GM23338 (cell line): ENCODE measurements around the gene CYBA. TPM values are rescaled to one million over a fixed set of nuclear protein-coding genes. Genes with fewer than 3 reads are reported as not detected.

Source experiments
- ATAC-seq: fragments of 200-7000 bp; cut with Tn5 transposase; 3 replicates; pipeline ENCODE4 v1.9.1; 2020
- DNase-seq: peaks from one replicate; pipeline ENCODE4 v3.0.0-alpha.2; 2015; ENCODE audit warnings: low spot score
- H2AFZ ChIP-seq: fragments of 200-600 bp; sonication (generic); 2 replicates; pipeline ENCODE4 v1.8.0; 2016; ENCODE audit warnings: antibody characterized with exemption, mild to moderate bottlenecking, moderate library complexity
- H3F3A ChIP-seq: fragments of 200-600 bp; sonication (generic); replicated peaks from 2 replicates; pipeline ENCODE4 v1.8.0; 2017; ENCODE audit warnings: antibody characterized with exemption, mixed run types, low read depth
- H3K27ac ChIP-seq: fragments of 200-600 bp; sonication (generic); 2 replicates; pipeline ENCODE4 v1.6.1; 2016; ENCODE audit warnings: low read depth
- H3K27me3 ChIP-seq: fragments of 200-600 bp; sonication (generic); 2 replicates; pipeline ENCODE4 v1.8.0; 2016; ENCODE audit warnings: mild to moderate bottlenecking, mixed run types, moderate library complexity; ENCODE audit not compliant: insufficient read depth
- H3K36me3 ChIP-seq: fragments of 200-600 bp; sonication (generic); 2 replicates; pipeline ENCODE4 v1.8.0; 2016; ENCODE audit warnings: mild to moderate bottlenecking; ENCODE audit not compliant: insufficient read depth
- H3K4me1 ChIP-seq: fragments of 200-600 bp; sonication (generic); 2 replicates; pipeline ENCODE4 v1.8.0; 2016; ENCODE audit warnings: mild to moderate bottlenecking, moderate library complexity; ENCODE audit not compliant: insufficient read depth
- H3K4me2 ChIP-seq: fragments of 200-600 bp; sonication (generic); 2 replicates; pipeline ENCODE4 v1.7.1; 2017; ENCODE audit warnings: mixed run types
- H3K4me3 ChIP-seq: fragments of 200-600 bp; sonication (generic); 2 replicates; pipeline ENCODE4 v1.6.1; 2016; ENCODE audit warnings: mixed run types
- H3K79me2 ChIP-seq: fragments of 200-600 bp; sonication (generic); replicated peaks from 2 replicates; pipeline ENCODE4 v1.8.0; 2017; ENCODE audit warnings: mild to moderate bottlenecking; ENCODE audit not compliant: insufficient read depth
- H3K9me2 ChIP-seq: fragments of 200-600 bp; sonication (generic); 2 replicates; pipeline ENCODE4 v1.8.0; 2017; ENCODE audit not compliant: insufficient read depth
- H4K20me1 ChIP-seq: fragments of 200-600 bp; sonication (generic); replicated peaks from 2 replicates; pipeline ENCODE4 v1.8.0; 2017; ENCODE audit warnings: mild to moderate bottlenecking; ENCODE audit not compliant: insufficient read depth
- H3K27ac Mint-ChIP-seq: 2 replicates; pipeline ENCODE4 v1.8.0; 2020; ENCODE audit warnings: inconsistent platforms, mild to moderate bottlenecking, moderate library complexity, mixed read lengths
- H3K27me3 Mint-ChIP-seq: 3 replicates; pipeline ENCODE4 v1.8.0; 2022; ENCODE audit warnings: low read depth, mild to moderate bottlenecking, moderate library complexity, mixed read lengths, inconsistent platforms; ENCODE audit not compliant: insufficient read depth, poor library complexity
- H3K36me3 Mint-ChIP-seq: 3 replicates; pipeline ENCODE4 v1.8.0; 2021; ENCODE audit warnings: low read depth, mild to moderate bottlenecking, inconsistent platforms, moderate library complexity, mixed read lengths
- H3K4me1 Mint-ChIP-seq: 3 replicates; pipeline ENCODE4 v1.8.0; 2020; ENCODE audit warnings: mild to moderate bottlenecking, inconsistent platforms, mixed read lengths
- H3K4me3 Mint-ChIP-seq: 3 replicates; pipeline ENCODE4 v1.8.0; 2021; ENCODE audit warnings: moderate library complexity, mild to moderate bottlenecking, inconsistent platforms, mixed read lengths
- H3K9me3 Mint-ChIP-seq: 3 replicates; pipeline ENCODE4 v1.8.0; 2020; ENCODE audit warnings: moderate library complexity, mild to moderate bottlenecking, inconsistent platforms, mixed read lengths
- CREB1 ChIP-seq: fragments of 250-450 bp; sonication (Bioruptor Pico); IDR thresholded peaks from 2 replicates; pipeline ENCODE4 v1.5.0; 2020; ENCODE audit warnings: low read depth, mild to moderate bottlenecking, moderate library complexity
- CTCF ChIP-seq, 2 experiments: fragments of 200-600 bp in 1 of 2; sonication (generic) in 1 of 2; conservative IDR thresholded peaks; 2 replicates each; pipeline versions ENCODE4 v1.5.1 to v1.6.1; 2016 to 2017; ENCODE audit warnings: antibody characterized with exemption in 2 of 2, low read depth in 2 of 2, mild to moderate bottlenecking in 2 of 2, moderate library complexity in 1 of 2
- EZH2 ChIP-seq: fragments of 200-600 bp; sonication (generic); IDR thresholded peaks from one replicate; pipeline ENCODE4 v1.8.0; 2017; ENCODE audit warnings: antibody characterized with exemption, mild to moderate bottlenecking, low read depth; ENCODE audit not compliant: unreplicated experiment
- EZH2phosphoT487 ChIP-seq: fragments of 200-600 bp; sonication (generic); IDR thresholded peaks from one replicate; pipeline ENCODE4 v1.8.1; 2018; ENCODE audit warnings: antibody characterized with exemption; ENCODE audit not compliant: unreplicated experiment
- JUNB ChIP-seq: IDR thresholded peaks from one replicate; pipeline ENCODE4 v1.6.1; 2016; ENCODE audit warnings: antibody characterized with exemption; ENCODE audit not compliant: unreplicated experiment
- NANOG ChIP-seq: IDR thresholded peaks from 2 replicates; pipeline ENCODE4 v1.6.1; 2016; ENCODE audit warnings: antibody characterized with exemption, borderline replicate concordance
- POLR2AphosphoS5 ChIP-seq: IDR thresholded peaks from 2 replicates; pipeline ENCODE4 v1.6.1; 2016; ENCODE audit warnings: antibody characterized with exemption, low read depth
- STAT1 ChIP-seq: IDR thresholded peaks from one replicate; pipeline ENCODE4 v1.6.1; 2016; ENCODE audit warnings: antibody characterized with exemption; ENCODE audit not compliant: unreplicated experiment
- ZNF114 ChIP-seq: fragments of 250-450 bp; sonication (Bioruptor Pico); IDR thresholded peaks from 2 replicates; pipeline ENCODE4 v1.5.0; 2020; ENCODE audit warnings: mild to moderate bottlenecking, moderate library complexity
- ZNF331 ChIP-seq: fragments of 250-450 bp; sonication (Bioruptor Pico); IDR thresholded peaks from 2 replicates; pipeline ENCODE4 v1.5.0; 2020; ENCODE audit warnings: low read depth, mild to moderate bottlenecking, moderate library complexity
- polyA plus RNA-seq: library from polyadenylated mRNA; unstranded; fragments of >200 nt; fragmentation: Nextera tagmentation; extraction: Ambion mirVana; gene quantifications from 2 replicates; pipeline ENCODE4 v1.2.1, GENCODE V29; 2016
- total RNA-seq: library from RNA; depleted of rRNA; stranded (reverse); fragments of >200 nt; shearing (Covaris generic); gene quantifications from 2 replicates; pipeline ENCODE4 v1.2.3, GENCODE V29; 2014
- TF ChIP-seq, protein P1 (sequence below): IDR thresholded peaks from one replicate; pipeline ENCODE4 v1.6.1; 2018; ENCODE audit warnings: antibody characterized with exemption; ENCODE audit not compliant: unreplicated experiment
- TF ChIP-seq, protein P2 (sequence below): fragments of 250-450 bp; sonication (Bioruptor Pico); IDR thresholded peaks from 2 replicates; pipeline ENCODE4 v1.5.0; 2020; ENCODE audit warnings: mild to moderate bottlenecking, moderate library complexity
- TF ChIP-seq, protein P3 (sequence below): IDR thresholded peaks from 2 replicates; pipeline ENCODE4 v1.6.1; 2016; ENCODE audit warnings: antibody characterized with exemption

The CYBA gene
- total and polyA plus RNA-seq, 2 experiments from 2014 or later, result 275 to 281 TPM

DNA sequence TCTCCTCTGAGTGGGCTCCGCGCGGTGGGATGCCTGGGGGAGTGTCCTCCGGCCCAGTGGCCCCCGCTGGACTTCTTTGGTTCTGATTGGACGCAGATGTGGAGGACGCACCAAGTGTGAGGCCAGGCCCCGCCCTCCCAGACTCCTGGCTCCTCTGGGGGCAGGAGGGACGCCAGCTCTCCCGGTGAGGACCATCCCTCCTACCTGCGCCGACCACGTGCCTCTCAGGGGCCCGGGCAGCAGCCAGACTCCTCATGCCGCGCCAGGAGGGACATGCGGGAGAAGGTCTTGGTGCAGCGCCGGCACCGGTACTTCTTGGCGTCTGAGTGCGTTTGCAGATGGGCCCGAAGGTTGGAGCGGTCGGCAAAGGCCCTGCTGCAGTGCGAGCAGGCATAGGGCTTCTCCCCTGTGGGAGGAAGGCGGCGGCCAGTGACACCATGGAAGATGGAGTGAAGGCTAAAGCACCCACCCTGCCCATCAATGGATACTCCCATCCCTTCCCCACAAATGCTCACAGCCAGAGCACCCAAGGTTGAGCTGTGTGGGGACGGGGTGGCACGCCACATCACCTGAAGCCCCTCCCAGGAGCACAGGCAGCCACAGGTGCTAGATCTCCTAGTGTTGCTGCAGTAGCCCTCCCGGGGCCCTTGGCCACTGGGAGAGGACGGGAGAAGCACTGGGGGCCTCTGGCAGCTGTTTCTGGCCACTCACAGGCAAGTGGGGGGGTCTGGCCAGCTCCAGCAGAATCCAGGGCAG is 27.5 kb upstream of the CYBA start:
- ATAC-seq, result peak; percentile 19; the same call in 2 of the 3 replicates
- Histone ChIP-seq H3K36me3 (no peaks in the 10 kb centered on the region; the same call in 1 of the 2 replicates), H3K4me1 (no peaks in the 10 kb centered on the region), H3K9me2 (no peaks in the 10 kb centered on the region), H3K27ac (no peak overlapping the region), H3K27me3 (no peaks in the 10 kb centered on the region), H3K4me2 (no peak overlapping the region), H4K20me1 (peaks cover 5% of the 10 kb centered on the region; the same call in 1 of the 2 replicates), H3K4me3 (no peak overlapping the region), H3K79me2 (no peaks in the 10 kb centered on the region), H3F3A (no peaks in the 10 kb centered on the region; the same call in 1 of the 2 replicates), H2AFZ (no peak overlapping the region)
- TF ChIP-seq CTCF (conservative IDR thresholded peaks at IDR 0.05; ENCODE audit: low read depth in 2 of 2) (no peak), EZH2phosphoT487 (no peak), JUNB (no peak), EZH2 (no peak), STAT1 (no peak), ZNF331 (CRISPR knock-in tag) (no peak), NANOG (no peak), POLR2AphosphoS5 (no peak), CREB1 (CRISPR knock-in tag) (no peak), ZNF114 (CRISPR knock-in tag) (no peak)
- TF ChIP-seq, protein P1, sequence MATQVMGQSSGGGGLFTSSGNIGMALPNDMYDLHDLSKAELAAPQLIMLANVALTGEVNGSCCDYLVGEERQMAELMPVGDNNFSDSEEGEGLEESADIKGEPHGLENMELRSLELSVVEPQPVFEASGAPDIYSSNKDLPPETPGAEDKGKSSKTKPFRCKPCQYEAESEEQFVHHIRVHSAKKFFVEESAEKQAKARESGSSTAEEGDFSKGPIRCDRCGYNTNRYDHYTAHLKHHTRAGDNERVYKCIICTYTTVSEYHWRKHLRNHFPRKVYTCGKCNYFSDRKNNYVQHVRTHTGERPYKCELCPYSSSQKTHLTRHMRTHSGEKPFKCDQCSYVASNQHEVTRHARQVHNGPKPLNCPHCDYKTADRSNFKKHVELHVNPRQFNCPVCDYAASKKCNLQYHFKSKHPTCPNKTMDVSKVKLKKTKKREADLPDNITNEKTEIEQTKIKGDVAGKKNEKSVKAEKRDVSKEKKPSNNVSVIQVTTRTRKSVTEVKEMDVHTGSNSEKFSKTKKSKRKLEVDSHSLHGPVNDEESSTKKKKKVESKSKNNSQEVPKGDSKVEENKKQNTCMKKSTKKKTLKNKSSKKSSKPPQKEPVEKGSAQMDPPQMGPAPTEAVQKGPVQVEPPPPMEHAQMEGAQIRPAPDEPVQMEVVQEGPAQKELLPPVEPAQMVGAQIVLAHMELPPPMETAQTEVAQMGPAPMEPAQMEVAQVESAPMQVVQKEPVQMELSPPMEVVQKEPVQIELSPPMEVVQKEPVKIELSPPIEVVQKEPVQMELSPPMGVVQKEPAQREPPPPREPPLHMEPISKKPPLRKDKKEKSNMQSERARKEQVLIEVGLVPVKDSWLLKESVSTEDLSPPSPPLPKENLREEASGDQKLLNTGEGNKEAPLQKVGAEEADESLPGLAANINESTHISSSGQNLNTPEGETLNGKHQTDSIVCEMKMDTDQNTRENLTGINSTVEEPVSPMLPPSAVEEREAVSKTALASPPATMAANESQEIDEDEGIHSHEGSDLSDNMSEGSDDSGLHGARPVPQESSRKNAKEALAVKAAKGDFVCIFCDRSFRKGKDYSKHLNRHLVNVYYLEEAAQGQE, result no peak
- TF ChIP-seq, protein P2, sequence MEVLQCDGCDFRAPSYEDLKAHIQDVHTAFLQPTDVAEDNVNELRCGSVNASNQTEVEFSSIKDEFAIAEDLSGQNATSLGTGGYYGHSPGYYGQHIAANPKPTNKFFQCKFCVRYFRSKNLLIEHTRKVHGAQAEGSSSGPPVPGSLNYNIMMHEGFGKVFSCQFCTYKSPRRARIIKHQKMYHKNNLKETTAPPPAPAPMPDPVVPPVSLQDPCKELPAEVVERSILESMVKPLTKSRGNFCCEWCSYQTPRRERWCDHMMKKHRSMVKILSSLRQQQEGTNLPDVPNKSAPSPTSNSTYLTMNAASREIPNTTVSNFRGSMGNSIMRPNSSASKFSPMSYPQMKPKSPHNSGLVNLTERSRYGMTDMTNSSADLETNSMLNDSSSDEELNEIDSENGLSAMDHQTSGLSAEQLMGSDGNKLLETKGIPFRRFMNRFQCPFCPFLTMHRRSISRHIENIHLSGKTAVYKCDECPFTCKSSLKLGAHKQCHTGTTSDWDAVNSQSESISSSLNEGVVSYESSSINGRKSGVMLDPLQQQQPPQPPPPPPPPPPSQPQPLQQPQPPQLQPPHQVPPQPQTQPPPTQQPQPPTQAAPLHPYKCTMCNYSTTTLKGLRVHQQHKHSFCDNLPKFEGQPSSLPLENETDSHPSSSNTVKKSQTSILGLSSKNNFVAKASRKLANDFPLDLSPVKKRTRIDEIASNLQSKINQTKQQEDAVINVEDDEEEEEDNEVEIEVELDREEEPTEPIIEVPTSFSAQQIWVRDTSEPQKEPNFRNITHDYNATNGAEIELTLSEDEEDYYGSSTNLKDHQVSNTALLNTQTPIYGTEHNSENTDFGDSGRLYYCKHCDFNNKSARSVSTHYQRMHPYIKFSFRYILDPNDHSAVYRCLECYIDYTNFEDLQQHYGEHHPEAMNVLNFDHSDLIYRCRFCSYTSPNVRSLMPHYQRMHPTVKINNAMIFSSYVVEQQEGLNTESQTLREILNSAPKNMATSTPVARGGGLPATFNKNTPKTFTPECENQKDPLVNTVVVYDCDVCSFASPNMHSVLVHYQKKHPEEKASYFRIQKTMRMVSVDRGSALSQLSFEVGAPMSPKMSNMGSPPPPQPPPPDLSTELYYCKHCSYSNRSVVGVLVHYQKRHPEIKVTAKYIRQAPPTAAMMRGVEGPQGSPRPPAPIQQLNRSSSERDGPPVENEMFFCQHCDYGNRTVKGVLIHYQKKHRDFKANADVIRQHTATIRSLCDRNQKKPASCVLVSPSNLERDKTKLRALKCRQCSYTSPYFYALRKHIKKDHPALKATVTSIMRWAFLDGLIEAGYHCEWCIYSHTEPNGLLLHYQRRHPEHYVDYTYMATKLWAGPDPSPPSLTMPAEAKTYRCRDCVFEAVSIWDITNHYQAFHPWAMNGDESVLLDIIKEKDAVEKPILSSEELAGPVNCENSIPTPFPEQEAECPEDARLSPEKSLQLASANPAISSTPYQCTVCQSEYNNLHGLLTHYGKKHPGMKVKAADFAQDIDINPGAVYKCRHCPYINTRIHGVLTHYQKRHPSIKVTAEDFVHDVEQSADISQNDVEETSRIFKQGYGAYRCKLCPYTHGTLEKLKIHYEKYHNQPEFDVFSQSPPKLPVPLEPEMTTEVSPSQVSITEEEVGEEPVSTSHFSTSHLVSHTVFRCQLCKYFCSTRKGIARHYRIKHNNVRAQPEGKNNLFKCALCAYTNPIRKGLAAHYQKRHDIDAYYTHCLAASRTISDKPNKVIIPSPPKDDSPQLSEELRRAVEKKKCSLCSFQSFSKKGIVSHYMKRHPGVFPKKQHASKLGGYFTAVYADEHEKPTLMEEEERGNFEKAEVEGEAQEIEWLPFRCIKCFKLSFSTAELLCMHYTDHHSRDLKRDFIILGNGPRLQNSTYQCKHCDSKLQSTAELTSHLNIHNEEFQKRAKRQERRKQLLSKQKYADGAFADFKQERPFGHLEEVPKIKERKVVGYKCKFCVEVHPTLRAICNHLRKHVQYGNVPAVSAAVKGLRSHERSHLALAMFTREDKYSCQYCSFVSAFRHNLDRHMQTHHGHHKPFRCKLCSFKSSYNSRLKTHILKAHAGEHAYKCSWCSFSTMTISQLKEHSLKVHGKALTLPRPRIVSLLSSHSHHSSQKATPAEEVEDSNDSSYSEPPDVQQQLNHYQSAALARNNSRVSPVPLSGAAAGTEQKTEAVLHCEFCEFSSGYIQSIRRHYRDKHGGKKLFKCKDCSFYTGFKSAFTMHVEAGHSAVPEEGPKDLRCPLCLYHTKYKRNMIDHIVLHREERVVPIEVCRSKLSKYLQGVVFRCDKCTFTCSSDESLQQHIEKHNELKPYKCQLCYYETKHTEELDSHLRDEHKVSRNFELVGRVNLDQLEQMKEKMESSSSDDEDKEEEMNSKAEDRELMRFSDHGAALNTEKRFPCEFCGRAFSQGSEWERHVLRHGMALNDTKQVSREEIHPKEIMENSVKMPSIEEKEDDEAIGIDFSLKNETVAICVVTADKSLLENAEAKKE (CRISPR knock-in tag), result no peak
- TF ChIP-seq, protein P3, sequence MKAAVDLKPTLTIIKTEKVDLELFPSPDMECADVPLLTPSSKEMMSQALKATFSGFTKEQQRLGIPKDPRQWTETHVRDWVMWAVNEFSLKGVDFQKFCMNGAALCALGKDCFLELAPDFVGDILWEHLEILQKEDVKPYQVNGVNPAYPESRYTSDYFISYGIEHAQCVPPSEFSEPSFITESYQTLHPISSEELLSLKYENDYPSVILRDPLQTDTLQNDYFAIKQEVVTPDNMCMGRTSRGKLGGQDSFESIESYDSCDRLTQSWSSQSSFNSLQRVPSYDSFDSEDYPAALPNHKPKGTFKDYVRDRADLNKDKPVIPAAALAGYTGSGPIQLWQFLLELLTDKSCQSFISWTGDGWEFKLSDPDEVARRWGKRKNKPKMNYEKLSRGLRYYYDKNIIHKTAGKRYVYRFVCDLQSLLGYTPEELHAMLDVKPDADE, result no peak
- H3K9me3 Mint-ChIP-seq, result no peaks in the 10 kb centered on the region
- no peaks in the 10 kb centered on the region for H3K4me1 Mint-ChIP-seq
- DNase-seq, result no peak
- H3K4me3 Mint-ChIP-seq, result no peak overlapping the region
- H3K36me3 Mint-ChIP-seq, result peaks cover 3% of the 10 kb centered on the region; the same call in 2 of the 3 replicates
- peaks cover 16% of the 10 kb centered on the region for H3K27me3 Mint-ChIP-seq
- no peak overlapping the region for H3K27ac Mint-ChIP-seq
